ENCODE measurements around the gene CDK12.
"Not testable (repeated sequence)": the region's sequence is repeated elsewhere in the genome, so short reads cannot be mapped to it uniquely, and the experiment has no call there.

CDK12 gene

DNA sequence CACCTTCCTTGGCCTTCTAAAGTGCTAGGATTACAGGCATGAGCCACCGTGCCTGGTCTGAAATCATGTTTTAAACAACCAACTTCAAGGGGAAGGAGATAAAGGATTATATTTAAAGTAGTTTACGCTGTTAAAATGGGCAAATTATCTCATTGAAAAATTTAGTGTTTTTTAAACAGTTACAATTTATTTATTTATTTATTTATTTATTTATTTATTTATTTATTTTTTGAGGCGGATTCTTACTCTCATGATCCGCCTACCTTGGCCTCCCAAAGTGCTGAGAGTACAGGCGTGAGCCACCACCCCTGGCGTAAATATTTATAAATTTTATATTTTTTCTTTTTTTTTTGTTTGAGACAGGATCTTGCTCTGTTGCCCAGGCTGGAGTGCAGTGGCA lies 22.2 kb downstream of the CDK12 start:
- Histone ChIP-seq H3K36me3 (ENCODE audit: insufficient read depth, low read length) (peaks cover 11% of the 10 kb centered on the region), H2AFZ (ENCODE audit: low read length) (no peak overlapping the region)

DNA sequence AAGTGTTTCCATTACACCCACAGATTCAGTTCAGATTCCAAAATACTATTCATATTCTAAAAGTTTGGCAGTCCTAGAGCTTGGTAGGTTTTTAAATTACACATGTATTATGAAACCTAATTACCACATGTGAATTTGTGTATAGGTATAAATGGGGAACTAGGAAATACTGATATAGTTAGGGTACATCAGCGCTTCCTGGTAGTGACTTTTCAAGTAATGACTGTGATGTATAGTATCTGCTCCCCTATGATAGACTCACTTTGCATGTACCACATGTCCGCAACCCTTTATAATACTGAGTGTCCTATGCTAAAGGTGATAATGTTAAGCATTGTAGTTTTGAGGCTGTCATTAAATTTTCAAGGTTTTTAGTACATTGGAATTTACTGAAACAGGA lies 22.9 kb downstream of the CDK12 start:
- no peaks in the 10 kb centered on the region for H3K4me1 ChIP-seq (ENCODE audit: insufficient read depth, low read length, poor library complexity, severe bottlenecking)
- no peak overlapping the region for H3K9ac ChIP-seq (ENCODE audit: low read depth, low read length, poor library complexity, severe bottlenecking)
- H3K9me3 ChIP-seq (ENCODE audit: insufficient read depth, low read depth, low read length): no peaks in the 10 kb centered on the region
- H3K27me3 ChIP-seq (ENCODE audit: insufficient read depth, low read length, poor library complexity, severe bottlenecking): no peaks in the 10 kb centered on the region
- H3K79me2 ChIP-seq (ENCODE audit: insufficient read depth, low read length): peaks cover 19% of the 10 kb centered on the region
- peaks cover 10% of the 10 kb centered on the region for H3K36me3 ChIP-seq (ENCODE audit: insufficient read depth, low read length)
- H2AFZ ChIP-seq (ENCODE audit: low read length): no peak overlapping the region
- peaks cover 13% of the 10 kb centered on the region for H4K20me1 ChIP-seq (ENCODE audit: insufficient read depth, low read length, poor library complexity, severe bottlenecking)
- TF ChIP-seq EZH2phosphoT487 (IDR thresholded peaks at IDR 0.05; ENCODE audit: borderline replicate concordance): no peak
- H3K4me2 ChIP-seq (ENCODE audit: low read depth, low read length, poor library complexity, severe bottlenecking): no peak overlapping the region
- no peaks in the 10 kb centered on the region for H3K9me2 ChIP-seq (replicated peaks; ENCODE audit: low read depth, low read length)
- no peaks in the 10 kb centered on the region for H3F3A ChIP-seq (ENCODE audit: low read depth)
- H3K4me3 ChIP-seq (ENCODE audit: low read length, poor library complexity, severe bottlenecking): no peak overlapping the region

More for the DNA sequence above, 22.2 kb downstream of the CDK12 start:
- no peak overlapping the region for H3K4me3 ChIP-seq (ENCODE audit: low read length, poor library complexity, severe bottlenecking)
- H3K79me2 ChIP-seq (ENCODE audit: insufficient read depth, low read length): peaks cover 17% of the 10 kb centered on the region
- H3K9me3 ChIP-seq (ENCODE audit: insufficient read depth, low read depth, low read length): no peaks in the 10 kb centered on the region
- no peaks in the 10 kb centered on the region for H3K9me2 ChIP-seq (replicated peaks; ENCODE audit: low read depth, low read length)
- H3K27me3 ChIP-seq (ENCODE audit: insufficient read depth, low read length, poor library complexity, severe bottlenecking): no peaks in the 10 kb centered on the region
- TF ChIP-seq EZH2phosphoT487 (IDR thresholded peaks at IDR 0.05; ENCODE audit: borderline replicate concordance): no peak
- TF ChIP-seq, protein P1, sequence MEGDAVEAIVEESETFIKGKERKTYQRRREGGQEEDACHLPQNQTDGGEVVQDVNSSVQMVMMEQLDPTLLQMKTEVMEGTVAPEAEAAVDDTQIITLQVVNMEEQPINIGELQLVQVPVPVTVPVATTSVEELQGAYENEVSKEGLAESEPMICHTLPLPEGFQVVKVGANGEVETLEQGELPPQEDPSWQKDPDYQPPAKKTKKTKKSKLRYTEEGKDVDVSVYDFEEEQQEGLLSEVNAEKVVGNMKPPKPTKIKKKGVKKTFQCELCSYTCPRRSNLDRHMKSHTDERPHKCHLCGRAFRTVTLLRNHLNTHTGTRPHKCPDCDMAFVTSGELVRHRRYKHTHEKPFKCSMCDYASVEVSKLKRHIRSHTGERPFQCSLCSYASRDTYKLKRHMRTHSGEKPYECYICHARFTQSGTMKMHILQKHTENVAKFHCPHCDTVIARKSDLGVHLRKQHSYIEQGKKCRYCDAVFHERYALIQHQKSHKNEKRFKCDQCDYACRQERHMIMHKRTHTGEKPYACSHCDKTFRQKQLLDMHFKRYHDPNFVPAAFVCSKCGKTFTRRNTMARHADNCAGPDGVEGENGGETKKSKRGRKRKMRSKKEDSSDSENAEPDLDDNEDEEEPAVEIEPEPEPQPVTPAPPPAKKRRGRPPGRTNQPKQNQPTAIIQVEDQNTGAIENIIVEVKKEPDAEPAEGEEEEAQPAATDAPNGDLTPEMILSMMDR (conservative IDR thresholded peaks at IDR 0.05; ENCODE audit: low read length): no peak
- H4K20me1 ChIP-seq (ENCODE audit: insufficient read depth, low read length, poor library complexity, severe bottlenecking): peaks cover 13% of the 10 kb centered on the region
- no peak overlapping the region for H3K4me2 ChIP-seq (ENCODE audit: low read depth, low read length, poor library complexity, severe bottlenecking)
- no peaks in the 10 kb centered on the region for H3F3A ChIP-seq (ENCODE audit: low read depth)
- no peaks in the 10 kb centered on the region for H3K4me1 ChIP-seq (ENCODE audit: insufficient read depth, low read length, poor library complexity, severe bottlenecking)
- H3K9ac ChIP-seq (ENCODE audit: low read depth, low read length, poor library complexity, severe bottlenecking): no peak overlapping the region

DNA sequence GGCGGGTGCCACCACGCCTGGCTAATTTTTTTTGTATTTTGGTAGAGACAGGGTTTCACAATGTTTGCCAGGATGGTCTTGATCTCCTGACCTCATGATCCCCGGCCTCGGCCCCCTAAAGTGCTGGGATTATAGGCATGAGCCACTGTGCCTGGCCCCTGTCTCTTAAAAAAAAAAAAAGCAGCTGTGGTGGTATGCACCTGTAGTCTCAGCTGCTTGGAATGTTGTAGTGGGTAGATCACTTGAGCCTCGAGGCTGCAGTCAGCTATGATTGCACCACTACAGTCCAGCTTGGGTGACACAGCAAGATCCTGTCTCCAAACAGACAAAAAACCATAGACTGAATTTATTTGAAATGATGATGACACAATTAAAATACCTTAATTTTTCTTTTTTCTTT lies 24.3 kb downstream of the CDK12 start:
- H2AFZ ChIP-seq (ENCODE audit: low read length): no peak overlapping the region
- H3K9me3 ChIP-seq (ENCODE audit: insufficient read depth, low read depth, low read length): no peaks in the 10 kb centered on the region
- H3K4me1 ChIP-seq (ENCODE audit: insufficient read depth, low read length, poor library complexity, severe bottlenecking): no peaks in the 10 kb centered on the region
- no peaks in the 10 kb centered on the region for H3K27me3 ChIP-seq (ENCODE audit: insufficient read depth, low read length, poor library complexity, severe bottlenecking)
- no peak overlapping the region for H3K4me2 ChIP-seq (ENCODE audit: low read depth, low read length, poor library complexity, severe bottlenecking)
- H3K79me2 ChIP-seq (ENCODE audit: insufficient read depth, low read length): peaks cover 16% of the 10 kb centered on the region
- H3K36me3 ChIP-seq (ENCODE audit: insufficient read depth, low read length): peaks cover 9% of the 10 kb centered on the region
- TF ChIP-seq, protein P1 (conservative IDR thresholded peaks at IDR 0.05; ENCODE audit: low read length): no peak
- TF ChIP-seq EZH2phosphoT487 (IDR thresholded peaks at IDR 0.05; ENCODE audit: borderline replicate concordance): no peak
- H3K9me2 ChIP-seq (replicated peaks; ENCODE audit: low read depth, low read length): no peaks in the 10 kb centered on the region
- H3K9ac ChIP-seq (ENCODE audit: low read depth, low read length, poor library complexity, severe bottlenecking): no peak overlapping the region
- no peaks in the 10 kb centered on the region for H3F3A ChIP-seq (ENCODE audit: low read depth)
- H4K20me1 ChIP-seq (ENCODE audit: insufficient read depth, low read length, poor library complexity, severe bottlenecking): peaks cover 13% of the 10 kb centered on the region
- no peak overlapping the region for H3K4me3 ChIP-seq (ENCODE audit: low read length, poor library complexity, severe bottlenecking)

DNA sequence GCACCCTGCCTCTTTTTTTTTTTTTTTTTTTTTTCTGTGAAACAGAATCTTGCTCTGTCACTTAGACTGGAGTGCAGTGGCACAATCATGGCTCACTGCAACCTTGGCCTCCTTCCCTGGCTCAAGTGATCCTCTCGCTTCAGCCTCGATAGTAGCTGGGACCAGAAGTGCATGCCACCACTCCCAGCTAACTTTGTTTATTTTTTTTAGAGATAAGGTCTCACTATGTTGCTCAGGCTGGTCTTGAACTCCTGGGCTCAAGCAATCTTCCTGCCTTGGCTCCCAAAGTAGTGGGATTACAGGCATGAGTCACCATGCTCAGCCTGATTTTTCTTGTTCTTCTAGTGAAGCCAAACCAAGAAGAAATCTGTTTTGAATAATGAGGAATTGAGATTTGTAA lies 25.0 kb downstream of the CDK12 start:
- no peak overlapping the region for H3K4me2 ChIP-seq (ENCODE audit: low read depth, low read length, poor library complexity, severe bottlenecking)
- no peak for TF ChIP-seq EZH2phosphoT487 (IDR thresholded peaks at IDR 0.05; ENCODE audit: borderline replicate concordance)
- TF ChIP-seq, protein P1 (conservative IDR thresholded peaks at IDR 0.05; ENCODE audit: low read length): no peak
- H3K36me3 ChIP-seq (ENCODE audit: insufficient read depth, low read length): peaks cover 15% of the 10 kb centered on the region
- H3F3A ChIP-seq (ENCODE audit: low read depth): no peaks in the 10 kb centered on the region
- no peaks in the 10 kb centered on the region for H3K27me3 ChIP-seq (ENCODE audit: insufficient read depth, low read length, poor library complexity, severe bottlenecking)
- H3K9me3 ChIP-seq (ENCODE audit: insufficient read depth, low read depth, low read length): no peaks in the 10 kb centered on the region
- H3K79me2 ChIP-seq (ENCODE audit: insufficient read depth, low read length): peaks cover 16% of the 10 kb centered on the region
- no peaks in the 10 kb centered on the region for H3K4me1 ChIP-seq (ENCODE audit: insufficient read depth, low read length, poor library complexity, severe bottlenecking)
- no peak overlapping the region for H3K4me3 ChIP-seq (ENCODE audit: low read length, poor library complexity, severe bottlenecking)
- no peaks in the 10 kb centered on the region for H3K9me2 ChIP-seq (replicated peaks; ENCODE audit: low read depth, low read length)
- no peak overlapping the region for H2AFZ ChIP-seq (ENCODE audit: low read length)
- no peak overlapping the region for H3K9ac ChIP-seq (ENCODE audit: low read depth, low read length, poor library complexity, severe bottlenecking)
- H4K20me1 ChIP-seq (ENCODE audit: insufficient read depth, low read length, poor library complexity, severe bottlenecking): peaks cover 13% of the 10 kb centered on the region

DNA sequence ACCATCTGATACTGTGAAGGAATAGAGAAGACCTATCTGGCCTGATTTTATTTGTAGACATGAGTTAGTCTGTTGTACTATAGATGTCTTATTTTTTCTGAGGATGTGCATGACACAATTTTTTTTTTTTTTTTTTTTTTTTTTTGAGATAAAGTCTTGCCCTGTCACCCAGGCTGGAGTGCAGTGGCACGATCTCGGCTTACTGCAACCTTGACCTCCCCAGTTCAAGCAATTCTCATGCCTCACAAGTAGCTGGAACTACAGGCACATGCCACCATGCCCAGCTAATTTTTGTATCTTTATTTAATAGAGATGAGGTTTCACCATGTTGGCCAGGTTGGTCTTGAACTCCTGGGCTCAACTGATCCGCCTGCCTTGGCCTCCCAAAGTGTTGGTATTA lies 26.2 kb downstream of the CDK12 start:
- Histone ChIP-seq H4K20me1 (ENCODE audit: insufficient read depth, low read length, poor library complexity, severe bottlenecking) (peaks cover 13% of the 10 kb centered on the region), H3K36me3 (ENCODE audit: insufficient read depth, low read length) (peaks cover 22% of the 10 kb centered on the region), H3K79me2 (ENCODE audit: insufficient read depth, low read length) (peaks cover 15% of the 10 kb centered on the region)
- not testable (repeated sequence) for H3K4me2 ChIP-seq (ENCODE audit: low read depth, low read length, poor library complexity, severe bottlenecking); H2AFZ ChIP-seq (ENCODE audit: low read length); H3K27me3 ChIP-seq (ENCODE audit: insufficient read depth, low read length, poor library complexity, severe bottlenecking); H3K4me3 ChIP-seq (ENCODE audit: low read length, poor library complexity, severe bottlenecking); H3F3A ChIP-seq (ENCODE audit: low read depth); H3K4me1 ChIP-seq (ENCODE audit: insufficient read depth, low read length, poor library complexity, severe bottlenecking); H3K9me2 ChIP-seq (replicated peaks; ENCODE audit: low read depth, low read length); H3K9me3 ChIP-seq (ENCODE audit: insufficient read depth, low read depth, low read length); H3K9ac ChIP-seq (ENCODE audit: low read depth, low read length, poor library complexity, severe bottlenecking)
